IPS-NIHi11 (cell line): ENCODE data around the gene KRTAP5-10.
"Not testable (repeated sequence)": the region's sequence is repeated elsewhere in the genome, so short reads cannot be mapped to it uniquely, and the experiment has no call there.

Experiments used
- DNase-seq: peaks from one replicate; pipeline ENCODE4 v3.0.0; 2012; ENCODE audit warnings: mixed read lengths, low spot score

KRTAP5-10 gene

GRCh38 chr11:71572811-71573210, 7.4 kb downstream of the KRTAP5-10 start:
- no peak for DNase-seq

DNA sequence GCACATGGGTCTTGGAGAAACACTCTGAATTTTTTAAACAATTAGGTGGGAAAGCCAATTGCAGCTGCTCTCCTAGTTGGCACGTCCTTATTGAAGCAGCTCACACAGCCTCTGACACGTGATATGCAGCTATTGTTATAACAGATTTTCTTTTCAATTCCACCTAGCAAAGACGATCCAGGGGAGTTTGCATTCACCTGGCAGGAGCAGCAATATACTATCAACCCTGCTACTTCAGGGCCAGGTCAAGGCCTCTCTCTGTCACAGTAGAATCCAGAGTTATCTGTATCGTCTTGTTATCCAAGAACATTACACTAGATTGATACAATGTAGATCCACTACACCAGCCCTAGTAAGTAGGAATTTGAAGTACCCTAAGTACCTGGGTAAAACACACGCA, 9.1 kb downstream of the KRTAP5-10 start:
- no peak for DNase-seq

GRCh38 chr11:71575723-71576424, 10.5 kb downstream of the KRTAP5-10 start:
- DNase-seq = no peak

DNA sequence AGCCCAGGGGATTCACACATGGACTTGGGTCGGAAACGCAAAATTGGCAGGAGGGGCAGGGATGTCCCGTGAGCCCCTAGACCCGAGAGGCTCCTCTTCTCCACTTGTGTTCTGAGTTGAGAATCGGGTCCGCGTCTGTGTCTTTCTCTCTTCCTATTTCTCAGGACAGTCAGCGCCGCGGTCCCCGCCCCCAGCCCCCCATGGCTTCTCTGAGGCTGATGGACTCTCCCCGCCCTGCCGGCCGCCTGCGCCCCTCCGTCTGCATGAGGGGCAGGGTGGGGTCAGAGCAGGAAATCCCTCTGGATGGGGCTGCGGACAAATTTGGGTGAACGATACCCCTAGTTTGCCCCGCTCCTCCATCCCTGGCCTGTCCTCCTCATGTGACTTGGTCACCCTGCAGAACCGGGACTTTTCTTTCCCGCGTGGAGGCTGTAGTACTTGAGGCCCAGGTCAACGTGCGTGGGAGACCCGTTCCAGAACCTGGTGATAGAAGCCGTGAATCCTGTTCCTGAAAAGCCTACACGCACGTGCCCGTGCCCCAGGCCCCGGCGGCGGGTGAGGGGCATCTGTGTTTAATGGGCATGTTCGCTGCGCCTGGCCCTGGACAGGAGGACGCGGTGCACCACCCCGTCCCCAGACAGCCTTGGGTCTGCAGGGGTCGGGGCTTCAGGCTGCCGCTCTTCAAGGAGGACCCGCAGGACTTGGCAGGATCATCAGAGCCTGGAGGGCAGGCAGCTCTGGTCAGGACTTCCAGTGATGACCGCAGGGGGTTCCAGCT, 11.5 kb downstream of the KRTAP5-10 start:
- not testable (repeated sequence) for DNase-seq

- no peak for DNase-seq
Observed at GRCh38 chr11:71577469-71578004, 12.2 kb downstream of the KRTAP5-10 start.

- DNase-seq = not testable (repeated sequence)
Observed at GRCh38 chr11:71579513-71579912, 14.2 kb downstream of the KRTAP5-10 start.

GRCh38 chr11:71580057-71581003, 15.0 kb downstream of the KRTAP5-10 start:
- peak; percentile 75 for DNase-seq

DNA sequence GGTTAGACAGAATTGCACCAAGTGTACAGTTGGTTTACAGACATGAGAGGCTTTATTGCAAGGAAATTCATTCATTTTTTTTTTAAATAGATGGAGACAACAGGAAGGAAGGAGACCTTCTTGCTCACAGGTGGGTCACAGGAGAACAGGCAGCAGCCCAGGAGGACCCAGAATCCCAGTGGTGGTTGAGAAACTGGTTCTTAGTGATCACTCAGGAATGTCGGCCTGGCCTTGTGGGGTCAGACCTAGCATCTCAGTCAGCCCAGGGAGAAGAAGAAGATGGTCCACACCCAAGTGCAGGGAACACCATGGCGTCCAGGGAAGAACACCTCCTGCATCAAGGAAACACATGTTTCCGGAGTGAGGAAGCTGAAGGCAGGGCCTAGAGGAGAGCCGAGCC, 16.5 kb downstream of the KRTAP5-10 start:
- no peak for DNase-seq

- no peak for DNase-seq
Observed at GRCh38 chr11:71582309-71582895, 17.0 kb downstream of the KRTAP5-10 start, which contains the start of gene KRTAP5-11. Gene KRTAP5-11, minus strand, starts transcription at chr11:71582875. Its CDS starts 38 bp downstream, at chr11:71582837.

- not testable (repeated sequence) for DNase-seq
Observed at GRCh38 chr11:71582969-71583368, 17.6 kb downstream of the KRTAP5-10 start.

GRCh38 chr11:71585673-71586072, 20.3 kb downstream of the KRTAP5-10 start:
- not testable (repeated sequence) for DNase-seq

- DNase-seq = not testable (repeated sequence)
Observed at GRCh38 chr11:71588314-71588713, 23.0 kb downstream of the KRTAP5-10 start.

DNA sequence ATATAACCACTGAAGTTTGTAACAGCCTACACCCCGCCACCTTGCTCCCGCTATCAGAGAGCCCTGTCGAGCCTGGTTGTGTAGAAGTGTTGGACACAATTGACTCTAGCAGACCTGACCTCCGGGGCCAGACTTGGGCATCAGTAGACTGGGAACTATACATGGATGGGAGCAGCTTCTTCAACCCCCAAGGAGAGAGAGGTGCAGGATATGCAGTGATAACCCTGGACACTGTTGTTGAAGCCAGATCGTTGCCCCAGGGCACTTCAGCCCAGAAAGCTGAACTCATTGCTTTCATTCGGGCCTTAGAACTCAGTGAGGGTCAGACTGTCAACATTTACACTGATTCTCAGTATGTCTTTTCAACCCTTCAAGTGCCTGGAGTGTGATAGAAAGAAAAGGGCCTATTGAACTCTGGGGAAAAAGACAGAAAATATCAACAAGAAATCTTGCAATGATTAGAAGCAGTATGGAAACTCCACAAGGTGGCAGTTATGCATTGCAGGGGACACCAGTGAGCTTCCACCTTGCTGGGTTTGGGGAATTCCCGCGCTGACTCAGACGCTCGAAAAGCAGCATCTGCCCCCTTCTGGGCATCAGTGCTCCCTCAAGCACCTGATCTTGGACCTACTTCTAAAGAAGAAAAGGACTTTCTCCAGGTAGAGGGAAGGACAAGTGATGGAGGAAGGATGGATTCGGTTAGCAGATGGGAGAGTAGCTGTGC, 23.6 kb downstream of the KRTAP5-10 start:
- not testable (repeated sequence) for DNase-seq

DNA sequence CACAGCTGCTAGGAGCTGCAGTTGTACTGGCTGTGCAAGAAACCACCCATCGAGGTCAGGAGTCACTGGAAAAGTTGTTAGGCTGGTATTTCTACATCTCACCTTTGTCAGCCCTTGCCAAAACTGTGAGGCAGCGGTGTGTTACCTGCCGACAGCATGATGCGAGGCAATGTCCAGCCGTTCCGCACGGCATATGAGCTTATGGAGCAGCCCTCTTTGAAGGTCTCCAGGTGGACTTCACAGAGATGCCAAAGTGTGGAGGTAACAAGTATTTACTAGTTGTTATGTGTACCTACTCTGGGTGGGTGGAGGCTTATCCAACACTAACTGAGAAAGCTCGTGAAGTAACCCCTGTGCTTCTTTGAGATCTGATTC, 24.2 kb downstream of the KRTAP5-10 start:
- DNase-seq = not testable (repeated sequence)

- not testable (repeated sequence) for DNase-seq
Observed at GRCh38 chr11:71603221-71603620, 37.9 kb downstream of the KRTAP5-10 start.

GRCh38 chr11:71604798-71605488, 39.6 kb downstream of the KRTAP5-10 start:
- DNase-seq = not testable (repeated sequence)

- peak; percentile 13 for DNase-seq
Observed at GRCh38 chr11:71606853-71607519, 41.6 kb downstream of the KRTAP5-10 start.

- peak; percentile 14 for DNase-seq
Observed at GRCh38 chr11:71607520-71608216, 42.3 kb downstream of the KRTAP5-10 start.

GRCh38 chr11:71608272-71608671, 42.9 kb downstream of the KRTAP5-10 start:
- DNase-seq = not testable (repeated sequence)
